Urinary bladder (tissue), 4 donors: ENCODE measurements around the gene KRT77. TPM values are rescaled to one million over a fixed set of nuclear protein-coding genes. Genes with fewer than 3 reads are reported as not detected.

Source experiments
- DNase-seq: peaks from one replicate; pipeline ENCODE4 v3.0.0-alpha.2; 2015; ENCODE audit errors: extremely low spot score
- H3K27ac ChIP-seq: one replicate; pipeline ENCODE4 v1.5.1; 2013; ENCODE audit warnings: low read depth, mild to moderate bottlenecking, moderate library complexity
- H3K36me3 ChIP-seq: one replicate; pipeline ENCODE4 v1.6.1; 2013; ENCODE audit warnings: mild to moderate bottlenecking, moderate library complexity; ENCODE audit not compliant: insufficient read depth
- H3K4me1 ChIP-seq: one replicate; pipeline ENCODE4 v1.6.1; 2013; ENCODE audit warnings: mild to moderate bottlenecking, moderate library complexity; ENCODE audit not compliant: insufficient read depth
- H3K4me3 ChIP-seq: one replicate; pipeline ENCODE4 v1.5.1; 2013; ENCODE audit warnings: low read depth, low read length
- WGBS: extraction: QIAGEN DNeasy Blood & Tissue Kit; methylation state at CpG from one replicate; pipeline ENCODE4 v1.1.7; 2013; 5-methylcytosine and 5-hydroxymethylcytosine counted together
- polyA plus RNA-seq: library from polyadenylated mRNA; stranded (reverse); fragments of 200-250 nt; gene quantifications from one replicate; pipeline ENCODE4 v1.2.3, GENCODE V29; 2013
- total RNA-seq: library from RNA; depleted of rRNA; stranded (reverse); fragments of >200 nt; gene quantifications from one replicate; pipeline ENCODE4 v1.2.3, GENCODE V29; 2014
- donor health status: healthy with polysubstance abuse.
- donor health status: healthy.

Gene KRT77
- total and polyA plus RNA-seq, 2 donors: not detected

DNA sequence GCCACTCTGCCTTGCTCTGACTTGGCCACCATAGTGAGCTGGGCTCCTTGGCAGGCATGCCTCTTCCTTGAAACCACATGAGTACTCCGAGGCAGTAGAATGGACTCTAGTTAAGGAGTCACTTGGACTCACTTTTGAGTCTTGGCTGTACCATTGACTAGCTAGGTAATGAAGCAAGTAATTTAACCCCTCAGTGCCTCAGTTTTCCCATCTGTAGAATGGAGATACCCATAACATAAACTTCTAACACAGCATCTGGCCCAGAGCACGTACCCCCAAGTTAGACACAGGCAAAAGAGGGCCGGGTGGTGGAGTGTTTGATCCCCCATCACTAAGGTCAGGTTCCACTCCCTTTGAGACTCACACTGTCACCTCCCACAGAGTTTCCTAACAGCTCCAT lies 8.3 kb downstream of the KRT77 start:
- Histone ChIP-seq H3K36me3 (no peaks in the 10 kb centered on the region), H3K4me1 (no peaks in the 10 kb centered on the region), H3K27ac (no peak overlapping the region), H3K4me3 (no peak overlapping the region)
- no peak for DNase-seq
- 87% methylated on average over 3 of the region's 3 CpGs for WGBS

DNA sequence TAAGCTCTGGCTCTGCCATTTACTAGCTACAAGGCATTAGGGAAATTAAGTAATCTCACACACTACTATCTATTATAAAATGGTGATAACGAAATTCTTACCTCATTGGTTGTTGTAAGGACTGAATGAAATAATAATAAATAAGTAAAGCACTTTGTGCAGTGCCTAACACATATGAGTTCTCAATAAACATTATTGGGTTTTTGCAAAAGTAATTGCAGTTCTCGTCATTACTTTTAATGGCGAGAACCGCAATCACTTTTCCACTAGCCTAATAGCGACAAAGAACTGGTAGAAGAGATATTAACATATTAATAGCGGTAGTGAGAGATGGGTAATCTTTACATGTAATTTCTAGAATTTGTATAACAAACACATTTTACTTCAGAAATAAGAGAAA lies 9.2 kb downstream of the KRT77 start:
- 88% methylated on average over 6 of the region's 6 CpGs for WGBS

GRCh38 chr12:52693261-52693660 lies 10.1 kb downstream of the KRT77 start:
- Histone ChIP-seq H3K36me3 (no peaks in the 10 kb centered on the region), H3K4me1 (no peaks in the 10 kb centered on the region), H3K4me3 (no peak overlapping the region), H3K27ac (no peak overlapping the region)
- DNase-seq: no peak
- WGBS: 75% methylated on average over 5 of the region's 5 CpGs

More for the DNA sequence above, 9.2 kb downstream of the KRT77 start:
- Histone ChIP-seq H3K4me3 (no peak overlapping the region), H3K4me1 (no peaks in the 10 kb centered on the region), H3K36me3 (no peaks in the 10 kb centered on the region), H3K27ac (no peak overlapping the region)
- DNase-seq: no peak

GRCh38 chr12:52692254-52692653 lies 11.1 kb downstream of the KRT77 start:
- WGBS: 79% methylated on average over 8 of the region's 8 CpGs
- Histone ChIP-seq H3K4me1 (no peaks in the 10 kb centered on the region), H3K36me3 (no peaks in the 10 kb centered on the region), H3K27ac (no peak overlapping the region), H3K4me3 (no peak overlapping the region)
- DNase-seq: no peak

DNA sequence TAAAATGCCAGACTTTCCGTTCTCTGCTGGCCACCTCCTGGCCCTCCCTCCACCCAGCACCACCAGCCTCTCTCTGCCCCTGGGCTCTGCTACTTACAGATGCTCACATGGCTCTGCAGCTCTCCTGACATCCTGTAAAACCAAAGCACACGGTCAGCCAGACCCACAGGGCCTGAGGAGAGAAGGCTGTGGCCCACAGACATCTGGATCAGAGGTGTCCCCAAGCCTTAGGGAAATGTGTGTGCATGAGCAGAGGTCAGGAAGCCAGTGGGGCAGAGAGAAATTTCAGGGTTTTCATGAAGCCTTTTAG lies 11.5 kb downstream of the KRT77 start:
- 58% methylated on average over 2 of the region's 2 CpGs for WGBS
- H3K4me3 ChIP-seq: no peak overlapping the region
- no peak for DNase-seq
- no peaks in the 10 kb centered on the region for H3K36me3 ChIP-seq
- no peak overlapping the region for H3K27ac ChIP-seq
- H3K4me1 ChIP-seq: no peaks in the 10 kb centered on the region

DNA sequence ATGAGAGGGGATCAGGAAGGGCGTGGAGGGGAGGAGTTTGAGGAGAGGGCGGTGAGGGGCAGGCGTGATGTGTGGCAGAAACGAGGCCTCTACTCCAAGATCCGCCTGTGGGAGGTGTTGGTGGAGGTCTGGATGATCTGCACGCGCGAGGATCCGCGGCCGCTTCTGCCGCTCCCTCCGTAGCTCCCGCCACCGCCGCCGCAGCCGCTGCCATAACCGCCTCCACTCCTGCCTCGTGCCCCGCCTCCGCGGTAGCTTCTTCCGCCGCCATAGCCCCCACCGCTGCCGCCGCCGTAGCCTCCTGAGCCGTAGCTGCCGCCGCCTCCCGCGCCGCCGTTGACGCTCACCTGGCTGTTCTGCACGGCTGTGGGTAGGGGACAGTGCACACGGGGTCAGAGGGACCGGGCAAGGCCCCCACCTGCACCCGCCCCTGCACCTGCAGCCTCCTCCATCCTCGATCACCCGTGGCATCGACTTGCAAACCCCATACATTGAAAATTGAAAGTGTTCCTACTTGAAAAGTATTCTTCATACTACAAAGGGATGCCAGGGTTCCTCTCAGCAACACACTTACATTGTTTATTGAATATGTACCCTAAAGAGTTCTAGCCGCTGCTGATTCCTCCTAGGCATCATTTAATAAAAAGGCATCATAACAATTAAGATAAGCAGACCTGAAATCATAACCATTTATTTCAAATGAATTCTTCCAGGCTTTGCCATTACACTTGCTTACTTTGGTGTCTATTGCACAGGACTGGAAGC lies 12.1 kb downstream of the KRT77 start:
- WGBS: 6% methylated on average over 45 of the region's 45 CpGs
- no peak for DNase-seq
- H3K4me1 ChIP-seq: no peaks in the 10 kb centered on the region
- H3K36me3 ChIP-seq: no peaks in the 10 kb centered on the region
- peak overlapping the region; percentile 26 for H3K4me3 ChIP-seq
- H3K27ac ChIP-seq: no peak overlapping the region

DNA sequence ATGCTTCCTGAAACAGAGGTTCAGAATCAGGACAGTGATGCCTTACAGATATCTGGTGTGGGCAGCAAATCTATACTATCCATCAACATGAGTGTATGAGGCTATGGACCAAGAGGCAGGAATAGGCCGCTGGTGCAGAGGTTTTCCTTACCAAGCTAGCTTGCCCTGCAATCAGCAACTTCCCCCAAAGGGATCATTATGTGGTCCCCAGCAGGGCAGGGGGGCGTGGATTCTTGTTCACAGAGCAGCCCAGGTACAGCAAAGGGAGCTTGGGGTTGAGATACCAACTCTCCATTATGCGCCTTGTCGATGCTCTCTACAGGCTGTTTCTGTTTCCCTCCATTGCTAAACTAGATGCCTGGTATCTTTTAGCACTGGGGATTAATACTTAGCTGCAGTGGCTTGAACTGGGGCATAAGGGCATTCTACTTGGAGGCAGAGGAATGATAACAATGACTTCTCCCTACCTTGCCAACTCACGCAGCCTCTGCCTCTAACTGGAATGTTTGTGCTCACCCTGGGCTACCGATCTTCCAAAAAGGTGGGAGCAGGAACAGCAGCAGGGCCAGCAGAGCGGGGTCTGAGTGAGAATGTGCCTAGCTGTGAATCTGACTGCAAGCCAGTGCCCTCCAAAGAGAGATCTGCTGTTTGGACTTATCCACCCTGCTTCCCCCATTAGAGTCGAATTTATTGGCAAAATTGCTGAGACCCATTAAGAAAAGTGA lies 12.8 kb downstream of the KRT77 start:
- Histone ChIP-seq H3K4me3 (no peak overlapping the region), H3K4me1 (no peaks in the 10 kb centered on the region), H3K36me3 (no peaks in the 10 kb centered on the region), H3K27ac (no peak overlapping the region)
- WGBS: 67% methylated on average over 8 of the region's 8 CpGs
- DNase-seq: no peak

GRCh38 chr12:52689936-52690335 lies 13.4 kb downstream of the KRT77 start:
- DNase-seq: no peak
- H3K27ac ChIP-seq: no peak overlapping the region
- no peaks in the 10 kb centered on the region for H3K4me1 ChIP-seq
- H3K4me3 ChIP-seq: no peak overlapping the region
- 83% methylated on average over 1 of the region's 1 CpG for WGBS
- H3K36me3 ChIP-seq: no peaks in the 10 kb centered on the region

- no peak overlapping the region for H3K4me3 ChIP-seq
- no peak for DNase-seq
- no peaks in the 10 kb centered on the region for H3K36me3 ChIP-seq
- no peak overlapping the region for H3K27ac ChIP-seq
- no peaks in the 10 kb centered on the region for H3K4me1 ChIP-seq
These were observed 14.1 kb downstream of the KRT77 start for GRCh38 chr12:52689239-52689638.

DNA sequence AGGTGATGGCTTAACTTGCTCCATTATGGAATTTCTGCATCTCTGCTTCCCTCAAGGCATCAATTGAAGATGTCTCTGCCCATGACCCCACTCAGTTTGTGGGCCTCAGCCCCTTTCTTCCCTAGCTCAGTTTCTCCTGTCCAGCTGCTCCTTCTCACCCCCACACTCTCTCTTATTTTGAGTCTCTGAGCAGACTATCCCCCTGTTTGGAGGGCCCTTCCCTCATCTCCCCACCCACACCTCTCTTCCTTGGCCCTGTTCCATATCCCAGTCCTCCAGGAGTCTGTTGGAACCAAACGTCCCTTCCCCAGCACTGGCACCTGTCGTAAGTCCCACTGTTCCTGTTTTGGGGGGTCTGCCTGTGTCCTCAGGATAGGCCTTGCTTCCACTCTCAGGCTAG lies 14.8 kb downstream of the KRT77 start:
- Histone ChIP-seq H3K4me1 (no peaks in the 10 kb centered on the region), H3K4me3 (no peak overlapping the region), H3K27ac (no peak overlapping the region), H3K36me3 (no peaks in the 10 kb centered on the region)
- WGBS: 70% methylated on average over 2 of the region's 2 CpGs
- no peak for DNase-seq

DNA sequence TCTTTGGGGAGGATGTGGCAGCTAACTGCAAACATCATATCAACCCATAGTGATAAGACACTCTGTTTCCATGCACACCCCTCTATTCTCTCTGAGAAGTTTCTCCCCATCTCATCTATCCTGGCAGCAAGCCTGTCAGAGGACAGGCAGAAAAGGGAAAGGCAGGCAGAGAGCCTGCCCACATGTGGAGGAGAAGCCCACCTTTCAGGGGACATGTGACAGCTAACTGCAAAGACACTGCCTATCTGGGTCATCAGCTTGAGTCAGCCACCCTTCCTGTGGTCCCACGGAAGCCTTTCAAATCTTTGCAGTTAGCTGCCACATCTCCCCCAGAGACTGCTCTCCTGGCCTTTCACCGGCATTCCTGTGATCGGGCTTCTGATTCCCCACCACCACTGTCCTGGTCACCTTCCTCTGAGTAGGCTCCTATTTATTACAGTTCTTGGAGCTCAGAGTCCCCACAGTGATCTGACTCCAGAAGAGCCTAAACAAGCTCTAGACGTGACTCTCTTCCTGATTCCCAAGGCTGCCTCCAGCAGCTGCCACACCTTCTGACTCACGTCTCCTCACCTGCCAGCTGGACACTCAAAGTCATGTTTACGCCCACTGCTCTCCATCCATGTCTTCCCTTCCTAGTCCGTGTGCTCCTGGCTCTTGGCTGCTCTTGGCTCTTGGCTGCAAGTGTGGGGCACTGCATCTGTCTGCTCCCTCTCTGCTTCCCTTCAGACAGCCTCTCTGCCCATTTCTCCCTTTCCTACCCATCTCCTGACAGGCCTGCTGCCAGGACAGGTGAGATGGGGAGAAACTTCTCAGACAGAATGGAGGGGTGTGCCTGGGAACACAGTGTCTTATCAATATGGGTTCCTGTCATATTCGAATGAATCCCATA lies 15.6 kb downstream of the KRT77 start:
- Histone ChIP-seq H3K4me3 (no peak overlapping the region), H3K36me3 (no peaks in the 10 kb centered on the region), H3K27ac (no peak overlapping the region), H3K4me1 (no peaks in the 10 kb centered on the region)
- DNase-seq: no peak
- 73% methylated on average over 8 of the region's 8 CpGs for WGBS

- H3K4me3 ChIP-seq: no peak overlapping the region
- H3K4me1 ChIP-seq: no peaks in the 10 kb centered on the region
- no peak for DNase-seq
- no peaks in the 10 kb centered on the region for H3K36me3 ChIP-seq
- WGBS: 82% methylated on average over 9 of the region's 9 CpGs
- H3K27ac ChIP-seq: no peak overlapping the region
These were observed 16.4 kb downstream of the KRT77 start for GRCh38 chr12:52686756-52687487.

GRCh38 chr12:52686063-52686462 lies 17.3 kb downstream of the KRT77 start:
- 82% methylated on average over 3 of the region's 3 CpGs for WGBS

More at GRCh38 chr12:52686063-52686462, 17.3 kb downstream of the KRT77 start:
- no peak overlapping the region for H3K27ac ChIP-seq
- no peaks in the 10 kb centered on the region for H3K4me1 ChIP-seq
- H3K4me3 ChIP-seq: no peak overlapping the region
- H3K36me3 ChIP-seq: no peaks in the 10 kb centered on the region
- no peak for DNase-seq
